ENCODE results near the gene PTPN11.
"Not testable (repeated sequence)": the region's sequence is repeated elsewhere in the genome, so short reads cannot be mapped to it uniquely, and the experiment has no call there.

Gene PTPN11

DNA sequence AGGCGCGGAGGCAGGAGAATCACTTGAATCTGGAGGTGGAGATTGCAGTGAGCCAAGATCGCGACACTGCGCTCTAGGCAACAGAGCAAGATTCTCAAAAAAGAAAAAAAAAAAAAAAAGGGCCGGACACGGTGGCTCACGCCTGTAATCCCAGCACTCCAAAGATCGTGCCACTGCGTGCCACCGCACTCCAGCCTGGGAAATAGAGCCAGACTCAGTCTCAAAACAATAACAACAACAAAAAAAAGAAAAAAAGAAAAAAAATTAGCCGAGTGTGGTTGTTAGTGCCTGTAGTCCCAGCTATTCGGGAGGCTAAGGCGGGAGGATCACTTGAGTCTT, 8.9 kb upstream of the PTPN11 start:
- WGBS, 2 experiments (ENCODE audit: insufficient coverage in 2 of 2), result 96 to 98% methylated on average over 3 to 7 of the region's 14 CpGs
- Histone ChIP-seq H3K4me1 (ENCODE audit: control insufficient read depth, insufficient read depth, low read length, poor library complexity, severe bottlenecking) (peaks cover 5% of the 10 kb centered on the region), H3K4me3 (ENCODE audit: extremely low read depth, insufficient read depth, low read length, poor library complexity, severe bottlenecking) (peak overlapping the region; percentile 83), H3K27ac (ENCODE audit: low read depth, low read length, severe bottlenecking) (no peak overlapping the region), H3K9me3 (ENCODE audit: control insufficient read depth, low read length) (no peaks in the 10 kb centered on the region), H3K36me3 (ENCODE audit: control insufficient read depth, insufficient read depth, low read length) (peaks cover 35% of the 10 kb centered on the region)

GRCh38 chr12:112413855-112414625, 4.7 kb upstream of the PTPN11 start:
- no peak overlapping the region for H3K27ac ChIP-seq (ENCODE audit: low read depth, low read length, severe bottlenecking)
- WGBS, 2 experiments (ENCODE audit: insufficient coverage in 2 of 2), result 14 to 45% methylated on average over 1 of the region's 2 CpGs
- no peak overlapping the region for H3K4me3 ChIP-seq (ENCODE audit: extremely low read depth, insufficient read depth, low read length, poor library complexity, severe bottlenecking)
- H3K4me1 ChIP-seq (ENCODE audit: control insufficient read depth, insufficient read depth, low read length, poor library complexity, severe bottlenecking), result no peaks in the 10 kb centered on the region
- H3K9me3 ChIP-seq (ENCODE audit: control insufficient read depth, low read length), result no peaks in the 10 kb centered on the region
- H3K36me3 ChIP-seq (ENCODE audit: control insufficient read depth, insufficient read depth, low read length), result no peaks in the 10 kb centered on the region

DNA sequence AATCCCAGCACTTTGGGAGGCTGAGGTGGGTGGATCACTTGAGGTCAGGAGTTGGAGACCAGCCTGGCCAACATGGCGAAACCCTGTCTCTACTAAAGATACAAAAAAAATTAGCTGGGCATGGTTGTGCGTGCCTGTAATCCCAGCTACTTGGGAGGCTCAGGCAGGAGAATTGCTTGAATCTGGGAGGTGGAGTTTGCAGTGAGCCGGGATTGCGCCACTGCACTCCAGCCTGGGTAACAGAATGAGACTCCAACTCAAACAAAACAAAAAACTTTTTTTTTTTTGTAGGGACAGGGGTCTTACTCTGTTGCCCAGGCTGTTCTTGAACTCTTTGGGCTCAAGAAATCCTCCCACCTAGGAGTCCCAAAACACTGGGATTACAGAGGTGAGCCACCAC, 3.3 kb upstream of the PTPN11 start:
- not testable (repeated sequence) for H3K9me3 ChIP-seq (ENCODE audit: control insufficient read depth, low read length); H3K4me3 ChIP-seq (ENCODE audit: extremely low read depth, insufficient read depth, low read length, poor library complexity, severe bottlenecking)
- WGBS, 2 experiments (ENCODE audit: insufficient coverage in 2 of 2), result 100% methylated on average over 1 of the region's 4 CpGs

DNA sequence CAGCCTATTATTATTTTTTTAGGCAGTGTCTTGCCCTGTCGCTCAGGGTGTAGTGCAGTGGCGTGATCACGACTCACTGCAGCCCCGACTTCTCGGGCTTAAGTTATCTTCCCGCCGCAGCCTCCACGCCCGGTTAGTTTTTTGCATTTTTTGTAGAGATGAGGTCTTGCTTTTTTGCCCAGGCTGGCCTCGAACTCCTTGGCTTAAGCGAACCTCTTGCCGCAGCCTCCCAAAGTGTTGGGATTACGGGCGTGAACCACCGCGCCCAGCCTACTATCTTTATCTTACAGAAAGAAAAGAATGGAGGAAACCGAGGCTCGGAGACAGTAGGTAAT, 507 bp upstream of the PTPN11 start:
- H3K36me3 ChIP-seq (ENCODE audit: control insufficient read depth, insufficient read depth, low read length), result peaks cover 22% of the 10 kb centered on the region
- no peaks in the 10 kb centered on the region for H3K9me3 ChIP-seq (ENCODE audit: control insufficient read depth, low read length)
- 0 to 7% methylated on average over 1 to 11 of the region's 18 CpGs for WGBS, 2 experiments (ENCODE audit: insufficient coverage in 2 of 2)
- H3K4me1 ChIP-seq (ENCODE audit: control insufficient read depth, insufficient read depth, low read length, poor library complexity, severe bottlenecking), result no peaks in the 10 kb centered on the region
- H3K27ac ChIP-seq (ENCODE audit: low read depth, low read length, severe bottlenecking), result peak overlapping the region; percentile 97
- peak overlapping the region; percentile 84 for H3K4me3 ChIP-seq (ENCODE audit: extremely low read depth, insufficient read depth, low read length, poor library complexity, severe bottlenecking)

More for the DNA sequence above, 3.3 kb upstream of the PTPN11 start:
- H3K4me1 ChIP-seq (ENCODE audit: control insufficient read depth, insufficient read depth, low read length, poor library complexity, severe bottlenecking); H3K36me3 ChIP-seq (ENCODE audit: control insufficient read depth, insufficient read depth, low read length); H3K27ac ChIP-seq (ENCODE audit: low read depth, low read length, severe bottlenecking): not testable (repeated sequence)

- H3K36me3 ChIP-seq (ENCODE audit: control insufficient read depth, insufficient read depth, low read length), result peaks cover 26% of the 10 kb centered on the region
These were observed 768 bp downstream of the PTPN11 start for GRCh38 chr12:112419297-112420133.

DNA sequence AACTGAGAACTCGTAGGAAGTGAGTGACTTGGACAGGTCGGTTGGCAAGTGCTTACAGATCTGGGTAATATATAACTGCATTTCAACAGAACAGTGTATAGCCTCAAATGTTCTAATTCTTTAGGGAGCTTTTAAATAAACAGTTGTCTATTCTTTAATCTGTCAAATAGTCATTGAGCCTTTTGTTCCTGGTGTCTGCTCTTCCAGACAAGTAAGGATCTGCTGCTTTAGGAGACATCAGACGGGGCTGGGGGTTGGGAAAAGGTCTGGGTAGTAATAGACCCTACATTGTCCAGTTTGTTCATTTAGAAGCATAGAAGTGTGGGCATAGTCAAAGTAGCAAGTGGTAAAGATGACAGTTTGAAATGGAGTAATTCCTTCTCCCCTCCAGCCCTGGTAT, 2.0 kb downstream of the PTPN11 start:
- Histone ChIP-seq H3K27ac (ENCODE audit: low read depth, low read length, severe bottlenecking) (no peak overlapping the region), H3K4me3 (ENCODE audit: extremely low read depth, insufficient read depth, low read length, poor library complexity, severe bottlenecking) (no peak overlapping the region)
- 100% methylated on average over 1 of the region's 3 CpGs; no CpG with 5 or more reads in 1 of the 2 experiments for WGBS, 2 experiments (ENCODE audit: insufficient coverage in 2 of 2)

More at GRCh38 chr12:112419297-112420133, 768 bp downstream of the PTPN11 start:
- Histone ChIP-seq H3K4me3 (ENCODE audit: extremely low read depth, insufficient read depth, low read length, poor library complexity, severe bottlenecking) (peak overlapping the region; percentile 84), H3K9me3 (ENCODE audit: control insufficient read depth, low read length) (no peaks in the 10 kb centered on the region), H3K4me1 (ENCODE audit: control insufficient read depth, insufficient read depth, low read length, poor library complexity, severe bottlenecking) (no peaks in the 10 kb centered on the region), H3K27ac (ENCODE audit: low read depth, low read length, severe bottlenecking) (peak overlapping the region; percentile 97)
- 0% methylated on average over 22 to 23 of the region's 31 CpGs for WGBS, 2 experiments (ENCODE audit: insufficient coverage in 2 of 2)

GRCh38 chr12:112421363-112421762, 2.6 kb downstream of the PTPN11 start:
- H3K27ac ChIP-seq (ENCODE audit: low read depth, low read length, severe bottlenecking), result no peak overlapping the region

More for the DNA sequence above, 2.0 kb downstream of the PTPN11 start:
- H3K9me3 ChIP-seq (ENCODE audit: control insufficient read depth, low read length), result no peaks in the 10 kb centered on the region
- H3K36me3 ChIP-seq (ENCODE audit: control insufficient read depth, insufficient read depth, low read length), result peaks cover 30% of the 10 kb centered on the region
- H3K4me1 ChIP-seq (ENCODE audit: control insufficient read depth, insufficient read depth, low read length, poor library complexity, severe bottlenecking), result no peaks in the 10 kb centered on the region

GRCh38 chr12:112422531-112422930, 3.8 kb downstream of the PTPN11 start:
- peaks cover 42% of the 10 kb centered on the region for H3K36me3 ChIP-seq (ENCODE audit: control insufficient read depth, insufficient read depth, low read length)
- no peaks in the 10 kb centered on the region for H3K4me1 ChIP-seq (ENCODE audit: control insufficient read depth, insufficient read depth, low read length, poor library complexity, severe bottlenecking)
- H3K9me3 ChIP-seq (ENCODE audit: control insufficient read depth, low read length), result no peaks in the 10 kb centered on the region
- no peak overlapping the region for H3K27ac ChIP-seq (ENCODE audit: low read depth, low read length, severe bottlenecking)
- no peak overlapping the region for H3K4me3 ChIP-seq (ENCODE audit: extremely low read depth, insufficient read depth, low read length, poor library complexity, severe bottlenecking)
- 88 to 90% methylated on average over 4 to 5 of the region's 5 CpGs for WGBS, 2 experiments (ENCODE audit: insufficient coverage in 2 of 2)

More at GRCh38 chr12:112421363-112421762, 2.6 kb downstream of the PTPN11 start:
- no peaks in the 10 kb centered on the region for H3K4me1 ChIP-seq (ENCODE audit: control insufficient read depth, insufficient read depth, low read length, poor library complexity, severe bottlenecking)
- 86% methylated on average over 1 of the region's 1 CpG; no CpG with 5 or more reads in 1 of the 2 experiments for WGBS, 2 experiments (ENCODE audit: insufficient coverage in 2 of 2)
- H3K4me3 ChIP-seq (ENCODE audit: extremely low read depth, insufficient read depth, low read length, poor library complexity, severe bottlenecking), result no peak overlapping the region
- no peaks in the 10 kb centered on the region for H3K9me3 ChIP-seq (ENCODE audit: control insufficient read depth, low read length)
- peaks cover 36% of the 10 kb centered on the region for H3K36me3 ChIP-seq (ENCODE audit: control insufficient read depth, insufficient read depth, low read length)

DNA sequence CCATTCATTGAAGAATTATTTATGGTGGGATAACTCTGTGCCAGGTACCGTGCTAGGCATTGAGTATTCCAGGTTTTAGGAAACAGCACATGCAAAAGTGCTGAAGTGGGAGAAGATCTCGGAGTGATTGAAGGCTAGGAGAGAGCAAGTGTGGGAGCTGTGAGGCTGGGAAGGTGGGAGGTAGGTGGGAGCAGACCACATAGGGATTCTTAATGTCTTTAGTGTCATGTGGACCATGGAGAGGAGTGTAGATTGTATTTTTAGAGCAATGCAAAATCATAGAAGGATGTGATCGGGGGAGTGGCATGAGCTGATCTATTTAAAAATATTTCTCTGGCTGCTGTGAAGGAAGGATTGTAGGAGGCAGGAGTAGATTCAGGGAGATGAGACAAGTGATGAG, 5.4 kb downstream of the PTPN11 start:
- Histone ChIP-seq H3K9me3 (ENCODE audit: control insufficient read depth, low read length) (no peaks in the 10 kb centered on the region), H3K36me3 (ENCODE audit: control insufficient read depth, insufficient read depth, low read length) (peaks cover 52% of the 10 kb centered on the region), H3K4me1 (ENCODE audit: control insufficient read depth, insufficient read depth, low read length, poor library complexity, severe bottlenecking) (no peaks in the 10 kb centered on the region), H3K27ac (ENCODE audit: low read depth, low read length, severe bottlenecking) (no peak overlapping the region), H3K4me3 (ENCODE audit: extremely low read depth, insufficient read depth, low read length, poor library complexity, severe bottlenecking) (no peak overlapping the region)
- WGBS, 2 experiments (ENCODE audit: insufficient coverage in 2 of 2), result 93% methylated on average over 3 of the region's 3 CpGs

DNA sequence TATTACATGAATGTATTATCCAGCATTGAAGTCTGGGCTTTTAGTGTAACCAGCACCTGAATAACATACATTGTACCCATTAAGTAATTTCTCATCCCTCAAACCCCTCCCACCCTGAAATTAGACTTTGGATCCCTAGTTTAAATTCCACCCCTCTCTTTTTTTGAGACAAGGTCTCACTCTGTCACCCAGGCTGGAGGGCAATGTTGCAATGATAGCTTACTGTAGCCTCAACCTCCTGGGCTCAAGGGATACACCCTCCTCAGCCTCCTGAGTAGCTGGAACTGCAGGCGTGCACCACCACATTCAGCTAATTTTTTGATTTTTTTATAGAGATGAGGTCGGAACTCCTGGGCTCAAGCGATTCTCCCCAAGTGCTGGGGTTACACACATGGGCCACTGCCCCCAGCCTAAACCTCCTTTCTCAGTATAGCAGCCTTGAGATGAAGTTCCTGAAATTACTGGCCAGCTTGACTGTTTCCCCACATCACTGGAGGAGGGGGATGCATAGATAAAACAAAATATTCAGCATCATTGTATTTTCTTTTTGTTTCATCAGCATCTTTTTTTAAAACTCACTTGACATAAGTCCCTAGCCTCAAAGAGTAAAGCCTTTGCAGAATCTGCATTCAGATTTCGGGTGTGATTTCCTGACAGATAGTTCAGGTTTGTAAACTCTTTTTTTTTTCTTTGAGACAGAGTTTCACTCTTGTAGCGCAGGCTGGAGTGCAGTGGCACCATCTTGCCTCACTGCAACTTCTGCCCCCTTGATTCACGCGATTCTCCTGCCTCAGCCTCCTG, 7.0 kb downstream of the PTPN11 start:
- Histone ChIP-seq H3K9me3 (ENCODE audit: control insufficient read depth, low read length) (no peaks in the 10 kb centered on the region), H3K27ac (ENCODE audit: low read depth, low read length, severe bottlenecking) (no peak overlapping the region), H3K4me1 (ENCODE audit: control insufficient read depth, insufficient read depth, low read length, poor library complexity, severe bottlenecking) (no peaks in the 10 kb centered on the region), H3K4me3 (ENCODE audit: extremely low read depth, insufficient read depth, low read length, poor library complexity, severe bottlenecking) (no peak overlapping the region), H3K36me3 (ENCODE audit: control insufficient read depth, insufficient read depth, low read length) (peaks cover 63% of the 10 kb centered on the region)
- WGBS, 2 experiments (ENCODE audit: insufficient coverage in 2 of 2), result 82 to 94% methylated on average over 4 to 6 of the region's 7 CpGs

Measured in mesodermal cell (in vitro differentiated cells).